ENCODE results near the gene FOXN3.

FOXN3 gene

GRCh38 chr14:89244720-89245119 lies 172.3 kb downstream of the FOXN3 start:
- no peak for DNase-seq

GRCh38 chr14:89243741-89244140 lies 173.3 kb downstream of the FOXN3 start:
- no peak for DNase-seq

- DNase-seq: no peak
Measured at GRCh38 chr14:89243286-89243685, 173.7 kb downstream of the FOXN3 start.

GRCh38 chr14:89242652-89243279 lies 174.3 kb downstream of the FOXN3 start:
- DNase-seq: no peak

- no peak for DNase-seq
Measured at GRCh38 chr14:89241934-89242651, 174.9 kb downstream of the FOXN3 start.

GRCh38 chr14:89241257-89241656 lies 175.8 kb downstream of the FOXN3 start:
- DNase-seq: no peak

GRCh38 chr14:89240414-89240813 lies 176.6 kb downstream of the FOXN3 start:
- no peak for DNase-seq

GRCh38 chr14:89239023-89239422 lies 178.0 kb downstream of the FOXN3 start:
- DNase-seq: no peak

GRCh38 chr14:89237921-89238529 lies 179.0 kb downstream of the FOXN3 start:
- no peak for DNase-seq

GRCh38 chr14:89236851-89237250 lies 180.2 kb downstream of the FOXN3 start:
- DNase-seq: no peak

- no peak for DNase-seq
Measured at GRCh38 chr14:89233184-89233583, 183.8 kb downstream of the FOXN3 start.

- no peak for DNase-seq
Measured at GRCh38 chr14:89232265-89233070, 184.6 kb downstream of the FOXN3 start.

GRCh38 chr14:89231426-89232113 lies 185.5 kb downstream of the FOXN3 start:
- DNase-seq: no peak

- DNase-seq: no peak
Measured at GRCh38 chr14:89228921-89229639, 188.0 kb downstream of the FOXN3 start.

GRCh38 chr14:89227496-89227836 lies 189.6 kb downstream of the FOXN3 start:
- no peak for DNase-seq

- no peak for DNase-seq
Measured at GRCh38 chr14:89226801-89227495, 190.1 kb downstream of the FOXN3 start.

GRCh38 chr14:89225607-89226006 lies 191.4 kb downstream of the FOXN3 start:
- no peak for DNase-seq

- no peak for DNase-seq
Measured at GRCh38 chr14:89221109-89221810, 195.8 kb downstream of the FOXN3 start.

GRCh38 chr14:89219051-89219450 lies 198.0 kb downstream of the FOXN3 start:
- no peak for DNase-seq

GRCh38 chr14:89217891-89218290 lies 199.1 kb downstream of the FOXN3 start:
- no peak for DNase-seq

- no peak for DNase-seq
Measured at GRCh38 chr14:89215531-89215930, 201.5 kb downstream of the FOXN3 start.

Data from stimulated activated CD4-positive, alpha-beta T cell treated with anti-CD3 and anti-CD28 coated beads, Interleukin-2, amount 100 ng/mL, for 48 hours (primary cell).